Heart right ventricle (tissue), 16 donors: ENCODE data around the gene ADAR. TPM values are rescaled to one million over a fixed set of nuclear protein-coding genes. Genes with fewer than 3 reads are reported as not detected.

ENCODE experiments used
- ATAC-seq, 8 donors: fragments of 200-7000 bp; cut with Tn5 transposase; one replicate each; pipeline ENCODE4 v1.9.1; 2020; ENCODE audit warnings: mild to moderate bottlenecking in 8 of 8, moderate library complexity in 8 of 8, moderate number of reproducible peaks in 1 of 8
- DNase-seq, 2 donors: peaks; one replicate each; pipeline ENCODE4 v3.0.0-alpha.2; 2020
- H3K27ac ChIP-seq, 10 donors: fragments of 200-600 bp; sonication (generic) in 2 of 10; one replicate each; pipeline versions ENCODE4 v1.5.0 to v1.8.0; 2020 to 2022; ENCODE audit warnings: mild to moderate bottlenecking in 3 of 10
- H3K27me3 ChIP-seq, 7 donors: fragments of 200-600 bp; one replicate each; pipeline ENCODE4 v1.8.0; 2021 to 2022; ENCODE audit warnings: mild to moderate bottlenecking in 2 of 7
- H3K36me3 ChIP-seq, 9 donors: fragments of 200-600 bp; sonication (generic) in 1 of 9; one replicate each; pipeline versions ENCODE4 v1.5.0 to v1.8.0; 2020 to 2022; ENCODE audit warnings: mild to moderate bottlenecking in 2 of 9
- H3K4me1 ChIP-seq, 9 donors: fragments of 200-600 bp; sonication (generic) in 1 of 9; one replicate each; pipeline versions ENCODE4 v1.5.0 to v1.8.0; 2020 to 2022; ENCODE audit warnings: mild to moderate bottlenecking in 4 of 9
- H3K4me3 ChIP-seq, 10 donors: fragments of 200-600 bp; sonication (generic) in 2 of 10; one replicate each; pipeline versions ENCODE4 v1.5.0 to v1.8.0; 2020 to 2022; ENCODE audit warnings: mild to moderate bottlenecking in 7 of 10, moderate library complexity in 2 of 10
- H3K9me3 ChIP-seq, 11 donors: fragments of 200-600 bp in 10 of 11; sonication (generic) in 2 of 11; one replicate each; pipeline versions ENCODE4 v1.5.0 to v1.8.0; 2013 to 2022; ENCODE audit warnings: mild to moderate bottlenecking in 2 of 11, control low read depth in 1 of 11, moderate library complexity in 1 of 11
- CTCF ChIP-seq, 9 donors: fragments of 200-600 bp; sonication (generic) in 2 of 9; IDR thresholded peaks; one replicate each; pipeline versions ENCODE4 v1.5.0 to v1.8.0; 2021 to 2022; ENCODE audit warnings: antibody characterized with exemption in 9 of 9, mild to moderate bottlenecking in 5 of 9, moderate library complexity in 1 of 9
- WGBS, 2 donors: extraction: QIAGEN DNeasy Blood & Tissue Kit; methylation state at CpG; one replicate each; pipeline ENCODE4 v1.1.7; 2013; ENCODE audit warnings: inconsistent platforms in 1 of 2; 5-methylcytosine and 5-hydroxymethylcytosine counted together
- intact Hi-C, 10 donors: fragments of 100-400 bp; cut with DNase I; formaldehyde crosslinking; loops; one replicate each; pipeline versions ENCODE4 v1.11.1 to v1.14.2; 2022
- polyA plus RNA-seq, 2 donors: library from polyadenylated mRNA; stranded (reverse); fragments of 200-250 nt; gene quantifications; one replicate each; pipeline ENCODE4 v1.2.3, GENCODE V29; 2013
- total RNA-seq, 10 donors: library from RNA; stranded (reverse); fragmentation: NEBNext Ultra II Directional in 3 of 10; extraction: Animal tissue kit (Norgen Biotek cat#: 25700) in 3 of 10; gene quantifications; one replicate each; pipeline versions ENCODE4 v1.2.1 to v1.2.4, GENCODE V29; 2021 to 2023
- donor health status: Arrhythmogenic right ventricular cardiomyopathy.
- donor health status: ischemic (EF 13 %, LVEDD 7.1; RV severe dilation, severe dysfunction).
- donor health status: healthy with polysubstance abuse.
- donor health status: DM: no; HTN: yes; CAD: no.
- donor health status: DM: no; HTN: no; CAD: no.
- donor health status: ischemic (EF 25% LVEDD 6.9; RV normal size, moderate dysfunction).
- donor health status: ischemic (EF 25% LVEDD 5.7; RV mildly dilated, moderate dysfunction).
- donor health status: healthy.
- donor health status: DM: yes; HTN: yes; CAD: no.
- donor health status: Ischemic cardiomyopathy.
- donor health status: ischemic (EF 35%, LVEDD 5.7; RV mildly dilated, moderate dysfunction).
- donor health status: nonischemic (EF 11% LVEDD 7.7; RV severe dilation, severe dysfunction).
- donor health status: DM: yes; HTN: yes; CAD: no.
- donor health status: PGD.
- donor health status: ischemic (EF 29% LVEDD 5.4; RV normal size, mild dysfunction).
- donor health status: nonischemic (EF 23%, LVEDD 6.1; RV moderate dilation, normal function).

Gene ADAR
- total and polyA plus RNA-seq, 12 donors = 15.4 to 103 (median 52.1) TPM

- intact Hi-C loops = loop anchor here in 2 of 10 donors (5.0 kb wide), 2 partner anchors 32 to 37 kb away; partner anchors contain the start of gene CHRNB2 (in 1 of the 2)
- Histone ChIP-seq H3K9me3 (no peaks in the 10 kb centered on the region), H3K27me3 (no peaks in the 10 kb centered on the region), H3K36me3 (peaks cover 0 to 91% (median 38%) of the 10 kb centered on the region in 9 donors), H3K27ac (peak overlapping the region in 9 of 10 donors; percentile 2 to 79 (median 57)), H3K4me1 (peaks cover 18 to 66% (median 58%) of the 10 kb centered on the region in 9 donors), H3K4me3 (no peak overlapping the region)
- 40 to 41% methylated on average over 3 of the region's 3 CpGs for whole genome bisulfite sequencing, 2 donors
- peak; percentile 34 to 95 (median 87) for ATAC-seq
- TF ChIP-seq CTCF (IDR thresholded peaks at IDR 0.05) = no peak
- DNase-seq = no peak
Observed at GRCh38 chr1:154599658-154600057, 8.3 kb downstream of the ADAR start.

GRCh38 chr1:154598871-154599635 lies 8.9 kb downstream of the ADAR start:
- H3K36me3 ChIP-seq = peaks cover 0 to 96% (median 42%) of the 10 kb centered on the region in 9 donors
- no peak overlapping the region for H3K4me3 ChIP-seq
- no peak for DNase-seq
- no peak for TF ChIP-seq CTCF (IDR thresholded peaks at IDR 0.05)
- H3K9me3 ChIP-seq = no peaks in the 10 kb centered on the region
- H3K27ac ChIP-seq = peak overlapping the region in 9 of 10 donors; percentile 2 to 79 (median 57)
- peak in 3 of 8 donors; percentile 5 to 22 (median 21) for ATAC-seq
- H3K4me1 ChIP-seq = peaks cover 18 to 60% (median 52%) of the 10 kb centered on the region in 9 donors
- intact Hi-C loops = loop anchor here in 1 of 10 donors (5.0 kb wide), 1 partner anchor 37 kb away; no protein-coding TSS in a partner anchor
- H3K27me3 ChIP-seq = no peaks in the 10 kb centered on the region
- 52 to 63% methylated on average over 3 of the region's 3 CpGs for WGBS, 2 donors

GRCh38 chr1:154595621-154596020 lies 12.4 kb downstream of the ADAR start:
- Histone ChIP-seq H3K36me3 (peaks cover 0 to 100% (median 68%) of the 10 kb centered on the region in 9 donors), H3K9me3 (no peaks in the 10 kb centered on the region), H3K4me1 (peaks cover 12 to 26% (median 20%) of the 10 kb centered on the region in 9 donors), H3K4me3 (no peak overlapping the region), H3K27ac (no peak overlapping the region), H3K27me3 (no peaks in the 10 kb centered on the region)
- DNase-seq (no peak), ATAC-seq (no peak)
- no peak for TF ChIP-seq CTCF (IDR thresholded peaks at IDR 0.05)
- 92 to 97% methylated on average over 1 of the region's 1 CpG for WGBS, 2 donors
- intact Hi-C loops = loop anchor here in 1 of 10 donors (5.0 kb wide), 1 partner anchor 33 kb away; no protein-coding TSS in a partner anchor

GRCh38 chr1:154594811-154595210 lies 13.2 kb downstream of the ADAR start:
- Histone ChIP-seq H3K4me1 (peaks cover 8 to 18% (median 12%) of the 10 kb centered on the region in 9 donors), H3K27me3 (no peaks in the 10 kb centered on the region), H3K4me3 (no peak overlapping the region), H3K36me3 (peaks cover 0 to 100% (median 75%) of the 10 kb centered on the region in 9 donors), H3K27ac (no peak overlapping the region), H3K9me3 (no peaks in the 10 kb centered on the region)
- no peak for ATAC-seq
- TF ChIP-seq CTCF (IDR thresholded peaks at IDR 0.05) = no peak
- no peak for DNase-seq
- WGBS, 2 donors = 87 to 90% methylated on average over 7 of the region's 7 CpGs
- intact Hi-C loops = loop anchor here in 1 of 10 donors (5.0 kb wide), 1 partner anchor 33 kb away; no protein-coding TSS in a partner anchor
